Transverse colon (tissue), 4 donors: ENCODE data around the gene SNRPA. TPM values are rescaled to one million over a fixed set of nuclear protein-coding genes. Genes with fewer than 3 reads are reported as not detected.

Experiments
- DNase-seq: peaks from one replicate; pipeline ENCODE4 v3.0.0-alpha.2; 2019
- H3K27ac ChIP-seq, 4 donors: fragments of 200-600 bp; sonication (generic); 2 replicates each; pipeline ENCODE4 v1.5.1; 2016 to 2018; ENCODE audit warnings: inconsistent platforms in 4 of 4
- H3K27me3 ChIP-seq: fragments of 200-600 bp; sonication (generic); 2 replicates; pipeline ENCODE4 v1.5.1; 2017; ENCODE audit warnings: inconsistent platforms
- H3K36me3 ChIP-seq, 4 donors: fragments of 200-600 bp; sonication (generic); 2 replicates each; pipeline ENCODE4 v1.5.1; 2017 to 2019; ENCODE audit warnings: inconsistent platforms in 4 of 4
- H3K4me1 ChIP-seq, 4 donors: fragments of 200-600 bp; sonication (generic); 2 replicates each; pipeline ENCODE4 v1.5.1; 2017 to 2020; ENCODE audit warnings: inconsistent platforms in 4 of 4
- H3K4me3 ChIP-seq, 4 donors: fragments of 200-600 bp; sonication (generic); 1 replicate in 1 of 4; 2 replicates in 3 of 4; pipeline versions ENCODE4 v1.5.1 to v1.6.1; 2017 to 2019; ENCODE audit warnings: inconsistent platforms in 4 of 4
- H3K9me3 ChIP-seq, 2 donors: fragments of 200-600 bp; sonication (generic); 2 replicates each; pipeline ENCODE4 v1.5.1; 2017 to 2019; ENCODE audit warnings: inconsistent platforms in 2 of 2
- EP300 ChIP-seq: sonication (generic); formaldehyde crosslinking; IDR thresholded peaks from one replicate; pipeline ENCODE4 v1.6.1; 2017; ENCODE audit warnings: antibody characterized with exemption, low read depth
- POLR2A ChIP-seq: fragments of 450-650 bp; IDR thresholded peaks from one replicate; pipeline ENCODE4 v1.6.1; 2016; ENCODE audit warnings: antibody characterized with exemption, mild to moderate bottlenecking, moderate library complexity
- POLR2AphosphoS5 ChIP-seq, 3 donors: sonication (generic); formaldehyde crosslinking; IDR thresholded peaks; one replicate each; pipeline ENCODE4 v1.6.1; 2016; ENCODE audit warnings: antibody characterized with exemption in 3 of 3
- WGBS, 2 donors: methylation state at CpG; one replicate each; pipeline ENCODE4 v1.1.5; 2018; ENCODE audit warnings: low coverage in 1 of 2; 5-methylcytosine and 5-hydroxymethylcytosine counted together
- in situ Hi-C, 4 donors: fragments of 200-750 bp; cut with MboI; loops; one replicate each; pipeline versions ENCODE4 v1.15.0 to v1.15.1; 2017; ENCODE audit warnings: low sequenced_read_pairs in 3 of 4, low pct_ligation_motif_present in 1 of 4, low pct_unique_long_range_greater_than_20kb in 1 of 4
- intact Hi-C: fragments of 100-400 bp; cut with DNase I; formaldehyde crosslinking; loops from one replicate; pipeline ENCODE4 v1.15.1; 2023; ENCODE audit warnings: low total_unique reads
- total RNA-seq, 4 donors: library from RNA; depleted of rRNA; stranded (reverse); fragments of >200 nt; gene quantifications; one replicate each; pipeline ENCODE4 v1.1.0, GENCODE V29; 2016
- TF ChIP-seq, protein P1 (sequence below), 5 experiments: fragments of 200-600 bp in 3 of 5; fragments of 450-650 bp in 2 of 5; sonication (generic) in 3 of 5; IDR thresholded peaks; 1 replicate in 2 of 5; 2 replicates in 3 of 5; pipeline ENCODE4 v1.5.1; 2016 to 2017; ENCODE audit warnings: antibody characterized with exemption in 5 of 5, inconsistent platforms in 3 of 5, mild to moderate bottlenecking in 2 of 5, moderate library complexity in 1 of 5

SNRPA gene
- total RNA-seq, 4 donors from 2014 or later: 45.1 to 85.3 (median 65.6) TPM

DNA sequence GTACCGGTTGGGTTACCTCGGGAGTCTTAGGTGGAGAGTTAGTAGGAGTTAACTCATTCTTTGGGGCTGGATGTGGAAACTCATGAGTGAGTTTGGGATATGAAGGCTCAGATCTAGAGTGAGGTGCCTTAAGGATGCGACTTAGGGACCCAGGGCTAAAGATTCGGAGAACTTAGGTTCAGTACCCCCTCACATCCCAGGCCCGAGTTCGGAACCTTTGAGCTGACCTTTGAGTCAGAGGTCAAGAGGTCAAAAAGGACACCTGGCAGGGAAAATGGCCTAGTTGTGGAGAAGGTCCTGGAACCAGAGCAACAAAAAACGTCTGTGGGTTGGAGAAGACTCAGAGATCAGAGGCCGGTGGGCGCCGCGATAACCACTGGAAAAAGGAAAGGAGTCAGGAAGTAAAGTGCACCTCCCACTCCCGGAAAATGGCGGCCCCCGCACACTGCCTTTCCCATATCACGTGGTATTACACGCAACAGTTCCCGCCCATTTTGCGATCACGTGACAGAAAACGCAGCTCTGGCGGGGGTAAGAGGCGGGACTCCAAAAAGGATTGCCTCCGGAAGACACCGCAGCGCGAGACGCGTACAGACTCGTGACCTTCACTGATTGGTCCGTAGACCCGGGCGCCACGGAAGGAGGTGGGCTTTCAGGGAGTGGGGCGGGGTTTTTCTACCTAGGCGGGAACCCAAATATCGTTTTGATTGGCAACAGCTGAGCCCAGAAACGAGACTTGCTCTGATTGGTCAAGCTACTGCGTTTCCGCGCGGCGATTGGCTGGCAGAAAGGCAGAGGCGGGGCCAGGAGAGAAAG, 737 bp upstream of the SNRPA start, which contains the start of gene ACTMAP:
ACTMAP (minus strand) TSS at position 420 of the 816 bp plus-strand sequence. CDS start 674 bp downstream, outside the sequence.
- peak within 1 kb of the TSS; percentile 91 to 99 (median 96) for H3K27ac ChIP-seq
- in situ Hi-C loops (loop anchor here in 1 of 4 donors (5.0 kb wide), 1 partner anchor 33 kb away; the partner anchor contains the start of genes COQ8B and ITPKC), intact Hi-C loops (no loop called here)
- no peaks in the 10 kb centered on the region for H3K36me3 ChIP-seq
- H3K4me3 ChIP-seq: peak within 1 kb of the TSS; percentile 52 to 67 (median 64)
- no peaks in the 10 kb centered on the region for H3K9me3 ChIP-seq
- H3K4me1 ChIP-seq: peaks cover 24 to 45% (median 41%) of the 10 kb centered on the region in 4 donors
- H3K27me3 ChIP-seq: no peaks in the 10 kb centered on the region
- peak; percentile 100 for DNase-seq
- TF ChIP-seq, protein P1, sequence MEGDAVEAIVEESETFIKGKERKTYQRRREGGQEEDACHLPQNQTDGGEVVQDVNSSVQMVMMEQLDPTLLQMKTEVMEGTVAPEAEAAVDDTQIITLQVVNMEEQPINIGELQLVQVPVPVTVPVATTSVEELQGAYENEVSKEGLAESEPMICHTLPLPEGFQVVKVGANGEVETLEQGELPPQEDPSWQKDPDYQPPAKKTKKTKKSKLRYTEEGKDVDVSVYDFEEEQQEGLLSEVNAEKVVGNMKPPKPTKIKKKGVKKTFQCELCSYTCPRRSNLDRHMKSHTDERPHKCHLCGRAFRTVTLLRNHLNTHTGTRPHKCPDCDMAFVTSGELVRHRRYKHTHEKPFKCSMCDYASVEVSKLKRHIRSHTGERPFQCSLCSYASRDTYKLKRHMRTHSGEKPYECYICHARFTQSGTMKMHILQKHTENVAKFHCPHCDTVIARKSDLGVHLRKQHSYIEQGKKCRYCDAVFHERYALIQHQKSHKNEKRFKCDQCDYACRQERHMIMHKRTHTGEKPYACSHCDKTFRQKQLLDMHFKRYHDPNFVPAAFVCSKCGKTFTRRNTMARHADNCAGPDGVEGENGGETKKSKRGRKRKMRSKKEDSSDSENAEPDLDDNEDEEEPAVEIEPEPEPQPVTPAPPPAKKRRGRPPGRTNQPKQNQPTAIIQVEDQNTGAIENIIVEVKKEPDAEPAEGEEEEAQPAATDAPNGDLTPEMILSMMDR (IDR thresholded peaks at IDR 0.05): peak in 1 of 5 experiments; percentile 19
- TF ChIP-seq POLR2AphosphoS5 (IDR thresholded peaks at IDR 0.05): peak; percentile 75 to 88 (median 87)
- peak; percentile 67 for TF ChIP-seq POLR2A
- no peak for TF ChIP-seq EP300
- 1 to 3% methylated on average over 5 to 43 of the region's 43 CpGs for WGBS, 2 donors

DNA sequence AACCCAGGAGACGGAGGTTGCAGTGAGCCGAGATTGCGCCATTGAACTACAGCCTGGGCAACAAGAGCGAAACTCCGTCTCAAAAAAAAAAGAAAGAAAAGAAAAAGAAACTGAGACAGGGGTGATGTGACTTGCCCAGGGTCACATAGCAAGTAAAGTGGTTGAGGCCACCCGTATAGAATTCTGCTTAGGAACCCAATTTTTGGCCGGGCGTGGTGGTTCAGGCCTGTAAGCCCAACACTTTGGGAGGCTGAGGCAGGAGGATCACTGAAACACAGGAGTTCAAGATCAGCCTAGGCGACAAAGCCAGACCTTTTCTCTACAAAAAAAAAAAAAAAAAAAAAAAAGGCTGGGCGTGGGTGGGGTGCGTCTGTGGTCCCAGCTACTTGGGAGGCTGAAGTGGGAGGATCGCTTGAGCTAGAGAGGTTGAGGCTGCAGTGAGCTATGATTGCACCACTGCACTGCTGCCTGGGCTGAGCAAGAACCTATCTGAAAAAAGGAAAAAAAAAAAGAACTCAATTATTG, 1.3 kb downstream of the SNRPA start:
- Histone ChIP-seq H3K9me3 (no peaks in the 10 kb centered on the region), H3K27me3 (no peaks in the 10 kb centered on the region), H3K36me3 (peaks cover 0 to 3% (median under 1%) of the 10 kb centered on the region in 4 donors), H3K27ac (peak overlapping the region; percentile 91 to 99 (median 94)), H3K4me3 (peak overlapping the region; percentile 43 to 67 (median 60)), H3K4me1 (peaks cover 26 to 60% (median 52%) of the 10 kb centered on the region in 4 donors)
- in situ Hi-C loops (loop anchor here in 1 of 4 donors (5.0 kb wide), 1 partner anchor 35 kb away; the partner anchor contains the start of genes COQ8B and ITPKC), intact Hi-C loops (no loop called here)
- 42 to 50% methylated on average over 2 to 12 of the region's 12 CpGs for WGBS, 2 donors
- TF ChIP-seq, protein P1 (IDR thresholded peaks at IDR 0.05): no peak
- TF ChIP-seq EP300 (no peak), POLR2A (no peak), POLR2AphosphoS5 (IDR thresholded peaks at IDR 0.05) (no peak)
- DNase-seq: no peak

DNA sequence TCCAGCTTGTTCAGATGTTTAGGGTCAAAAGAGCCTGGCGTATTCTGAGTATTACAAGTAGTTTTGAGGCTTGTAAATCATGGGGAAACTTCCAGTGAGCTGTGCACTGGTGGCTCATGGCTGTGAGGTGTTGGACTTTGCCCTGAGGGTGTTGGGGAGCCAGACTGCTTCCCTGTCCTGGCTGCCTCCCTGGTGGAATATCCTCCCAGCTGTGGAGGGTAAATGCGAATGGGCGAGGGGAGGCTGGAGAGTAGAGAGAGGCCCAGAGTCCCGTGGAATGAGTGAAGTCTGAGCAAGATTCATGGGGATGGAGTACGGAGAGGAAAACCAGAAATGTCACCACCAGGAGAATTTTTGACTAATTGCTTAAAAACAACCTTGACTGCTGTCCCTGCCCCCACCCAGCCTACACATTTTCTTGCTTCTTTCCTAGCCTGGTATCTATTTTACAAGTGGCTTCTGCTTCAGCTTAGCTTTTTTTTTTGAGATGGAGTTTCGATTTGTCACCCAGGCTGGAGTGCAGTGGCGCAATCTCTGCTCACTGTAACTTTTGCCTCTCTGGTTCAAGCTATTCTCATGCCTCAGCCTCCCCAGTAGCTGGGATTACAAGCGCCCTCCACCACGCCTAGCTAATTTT, 3.7 kb downstream of the SNRPA start:
- Histone ChIP-seq H3K9me3 (no peaks in the 10 kb centered on the region), H3K36me3 (peaks cover 0 to 24% (median 12%) of the 10 kb centered on the region in 4 donors), H3K4me1 (peaks cover 19 to 52% (median 45%) of the 10 kb centered on the region in 4 donors), H3K4me3 (peak overlapping the region in 2 of 4 donors; percentile 9 to 33), H3K27me3 (no peaks in the 10 kb centered on the region), H3K27ac (peak overlapping the region; percentile 78 to 90 (median 86))
- intact Hi-C loops (no loop called here), in situ Hi-C loops (loop anchor here in 1 of 4 donors (5.0 kb wide), 1 partner anchor 37 kb away; the partner anchor contains the start of genes COQ8B and ITPKC)
- 44% methylated on average over 8 to 9 of the region's 9 CpGs for WGBS, 2 donors
- TF ChIP-seq EP300 (no peak), POLR2A (no peak), POLR2AphosphoS5 (IDR thresholded peaks at IDR 0.05) (peak in 1 of 3 donors; percentile 48)
- TF ChIP-seq, protein P1 (IDR thresholded peaks at IDR 0.05): peak in 1 of 5 experiments; percentile 26
- peak; percentile 77 for DNase-seq
